Loucy (cell line): ENCODE results near the gene ALPI.

Source experiments
- EZH2phosphoT487 ChIP-seq: fragments of 200-600 bp; IDR thresholded peaks from 2 replicates; pipeline ENCODE4 v1.6.1; 2018; ENCODE audit warnings: antibody characterized with exemption, mild to moderate bottlenecking, moderate library complexity, borderline replicate concordance
- TF ChIP-seq, protein P1 (sequence below): fragments of 200-600 bp; sonication (generic); conservative IDR thresholded peaks from 2 replicates; pipeline ENCODE4 v1.5.1; 2014; ENCODE audit warnings: mild to moderate bottlenecking, antibody characterized with exemption, low read length

DNA sequence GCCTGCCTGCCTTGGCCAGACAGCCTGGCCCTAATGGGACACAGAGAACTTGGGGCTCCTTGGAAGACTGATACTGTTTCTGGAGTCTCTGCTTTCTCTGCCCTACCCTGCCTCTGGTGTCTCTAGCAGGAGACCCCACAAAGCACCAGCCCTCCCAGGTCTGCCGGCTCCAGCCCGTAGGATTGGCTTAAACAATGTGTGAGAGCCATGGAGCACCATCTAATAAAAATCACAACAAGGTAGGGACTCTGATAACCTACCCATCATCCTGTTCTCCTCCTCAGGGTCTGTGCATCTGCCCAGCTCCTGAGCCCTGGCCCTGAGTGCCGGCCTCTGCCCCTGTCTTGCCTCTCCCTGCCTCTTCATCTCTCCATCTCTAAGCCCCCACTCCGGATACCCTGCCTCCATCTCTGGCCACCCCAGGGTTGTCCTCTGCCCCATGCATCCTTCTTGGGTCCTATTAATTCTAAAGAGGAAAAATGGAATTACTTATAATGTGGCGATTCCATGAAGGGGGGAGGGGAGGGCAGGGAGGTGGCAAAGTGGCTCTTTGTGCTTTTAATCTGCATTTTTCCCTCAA is 32.9 kb downstream of the ALPI start:
- TF ChIP-seq, protein P1, sequence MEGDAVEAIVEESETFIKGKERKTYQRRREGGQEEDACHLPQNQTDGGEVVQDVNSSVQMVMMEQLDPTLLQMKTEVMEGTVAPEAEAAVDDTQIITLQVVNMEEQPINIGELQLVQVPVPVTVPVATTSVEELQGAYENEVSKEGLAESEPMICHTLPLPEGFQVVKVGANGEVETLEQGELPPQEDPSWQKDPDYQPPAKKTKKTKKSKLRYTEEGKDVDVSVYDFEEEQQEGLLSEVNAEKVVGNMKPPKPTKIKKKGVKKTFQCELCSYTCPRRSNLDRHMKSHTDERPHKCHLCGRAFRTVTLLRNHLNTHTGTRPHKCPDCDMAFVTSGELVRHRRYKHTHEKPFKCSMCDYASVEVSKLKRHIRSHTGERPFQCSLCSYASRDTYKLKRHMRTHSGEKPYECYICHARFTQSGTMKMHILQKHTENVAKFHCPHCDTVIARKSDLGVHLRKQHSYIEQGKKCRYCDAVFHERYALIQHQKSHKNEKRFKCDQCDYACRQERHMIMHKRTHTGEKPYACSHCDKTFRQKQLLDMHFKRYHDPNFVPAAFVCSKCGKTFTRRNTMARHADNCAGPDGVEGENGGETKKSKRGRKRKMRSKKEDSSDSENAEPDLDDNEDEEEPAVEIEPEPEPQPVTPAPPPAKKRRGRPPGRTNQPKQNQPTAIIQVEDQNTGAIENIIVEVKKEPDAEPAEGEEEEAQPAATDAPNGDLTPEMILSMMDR: no peak
- no peak for TF ChIP-seq EZH2phosphoT487
